ENCODE data around the gene DOCK2. TPM values are rescaled to one million over a fixed set of nuclear protein-coding genes. Genes with fewer than 3 reads are reported as not detected.

The DOCK2 gene
- total and polyA plus RNA-seq, 2 of the 8 experiments (the other 6 are each of a cell fraction or from before 2014, with no cell fraction given), result 3.9 to 5.7 TPM

DNA sequence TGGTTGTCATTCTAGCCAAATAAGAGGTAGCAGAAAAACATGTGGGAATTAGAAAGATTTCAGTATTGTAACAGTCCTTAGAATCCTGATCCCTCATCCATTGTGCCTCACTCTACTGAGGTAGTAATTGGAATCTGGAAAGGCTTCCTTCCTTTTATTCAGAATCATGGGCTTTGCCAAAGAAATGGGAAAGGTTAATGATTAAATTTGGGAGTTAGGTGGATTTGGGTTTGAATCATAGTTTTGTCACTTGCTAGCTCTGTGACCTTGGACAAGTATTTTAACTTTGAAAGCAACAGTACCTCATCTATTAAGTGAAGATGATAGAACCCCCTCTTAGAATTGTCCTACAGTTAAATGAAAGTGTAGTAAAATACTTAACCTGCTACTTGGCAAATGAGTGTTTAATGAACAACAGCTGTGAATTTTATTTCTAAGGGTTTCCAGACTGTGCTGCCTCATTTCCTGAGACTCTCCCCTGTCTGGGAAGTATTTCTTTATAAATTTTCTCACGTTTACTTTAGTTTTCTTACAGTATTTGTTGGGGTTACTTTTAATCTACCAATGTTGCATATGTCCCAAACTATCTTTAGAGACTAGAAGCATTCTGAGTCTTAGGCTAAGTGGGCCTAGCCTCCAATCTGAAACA lies 41.8 kb upstream of the DOCK2 start (continued):
- no peak for TF ChIP-seq CHD7 (IDR thresholded peaks at IDR 0.05; ENCODE audit: insufficient replicate concordance, low read length)
- no peak for TF ChIP-seq KDM5A (IDR thresholded peaks at IDR 0.05; ENCODE audit: low read length)
- TF ChIP-seq RBBP5 (IDR thresholded peaks at IDR 0.05; ENCODE audit: borderline replicate concordance, low read depth, low read length), result no peak
- TF ChIP-seq TBP (IDR thresholded peaks at IDR 0.05; ENCODE audit: low read depth, low read length), result no peak
